NCI-H526 (cell line): ENCODE measurements around the gene FXYD2.
A peak's percentile ranks its signal among the peaks of the same experiment; 100 is the strongest.
"Not testable (repeated sequence)": the region's sequence is repeated elsewhere in the genome, so short reads cannot be mapped to it uniquely, and the experiment has no call there.

Experiments used
- DNase-seq, 2 experiments: peaks; one replicate each; lab custom pipeline; 2025; lab: John Stamatoyannopoulos, UW

FXYD2 gene

DNA sequence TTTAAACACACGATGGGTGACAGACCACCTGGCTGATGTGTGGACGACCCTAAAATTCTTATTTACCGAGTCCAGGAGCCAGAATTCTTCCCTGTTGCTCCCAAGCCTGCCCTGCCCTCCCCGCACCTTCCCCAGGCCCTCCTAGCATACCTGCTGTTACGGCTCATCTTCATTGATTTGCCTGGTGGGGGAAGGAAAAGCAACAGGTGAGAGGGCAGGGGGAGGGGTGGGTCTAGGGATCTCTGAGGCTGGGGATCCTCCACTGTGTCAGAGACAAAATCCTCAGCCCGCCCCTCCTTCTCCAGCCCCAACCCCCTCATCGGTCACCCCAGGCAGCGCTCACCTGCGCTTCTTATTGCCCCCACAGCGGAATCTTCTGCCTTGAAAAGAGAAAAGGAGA lies 4.0 kb downstream of the FXYD2 start:
- DNase-seq, result peak in 1 of 2 experiments; percentile 47

DNA sequence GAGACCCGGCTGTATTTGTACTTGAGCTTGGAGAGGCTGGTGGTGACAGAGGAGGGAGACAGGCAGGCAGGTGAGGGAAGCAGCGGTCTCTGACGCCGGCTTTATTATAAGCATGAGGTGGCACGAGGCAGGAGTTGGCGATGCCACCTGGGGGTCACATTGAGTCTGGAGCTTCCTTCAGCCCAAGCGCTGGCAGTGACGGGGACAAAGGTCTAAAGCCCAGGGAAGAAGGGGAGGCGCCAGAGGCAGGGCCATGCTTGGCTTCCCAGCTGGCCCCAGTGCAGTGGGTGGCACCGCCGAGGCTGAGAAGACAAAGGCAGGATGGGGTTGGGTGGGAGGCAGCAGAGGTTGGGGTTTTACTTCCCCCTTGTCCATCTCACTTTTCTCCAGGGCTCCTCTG lies 4.5 kb downstream of the FXYD2 start:
- DNase-seq, result peak; percentile 77 to 85

DNA sequence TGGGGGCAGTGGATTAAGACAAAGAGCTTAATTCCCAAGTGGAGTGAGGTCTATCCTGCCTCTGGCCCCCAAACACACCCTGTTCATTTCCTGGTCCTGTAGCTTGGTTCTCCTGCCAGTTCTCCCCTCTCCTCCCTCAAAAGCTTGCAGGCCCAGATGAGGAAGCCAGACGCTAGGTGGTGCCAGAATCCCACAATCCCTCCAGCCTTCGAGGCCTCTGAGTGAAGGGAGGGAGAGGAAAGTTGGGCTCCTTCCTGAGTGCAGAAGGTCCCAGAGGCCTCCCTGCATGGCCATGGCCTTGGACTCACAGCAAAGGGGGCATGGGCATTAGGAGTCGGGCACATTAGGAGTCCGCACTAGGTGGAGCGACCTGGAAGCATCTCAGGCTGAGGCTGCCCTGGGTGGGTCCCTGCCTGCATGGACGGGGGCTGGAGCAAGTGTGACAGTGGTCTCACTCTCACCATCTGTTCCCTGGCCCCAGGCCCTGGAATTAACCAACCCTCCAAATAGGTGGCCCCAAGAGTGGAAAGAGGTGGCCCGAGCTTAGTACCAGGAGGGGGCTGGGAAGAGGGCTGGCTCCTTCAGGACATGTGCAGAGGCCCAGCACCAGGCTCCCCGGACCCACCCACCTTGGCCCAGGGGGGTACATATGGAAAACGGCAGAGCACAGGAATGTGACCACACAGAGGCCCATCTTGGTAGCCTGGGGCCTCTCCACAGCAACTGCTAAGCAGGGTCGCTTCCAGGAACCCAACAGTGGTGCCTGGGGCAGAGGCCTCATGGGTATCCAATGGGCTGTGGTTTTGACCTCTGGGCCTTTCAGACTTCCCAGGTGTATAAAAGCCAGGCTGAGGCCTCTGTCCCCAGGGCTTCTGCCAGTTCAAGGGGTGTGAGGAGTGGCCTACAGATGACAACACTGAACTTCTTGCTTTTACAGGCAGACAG lies 5.2 kb downstream of the FXYD2 start:
- DNase-seq, result peak; percentile 90 to 99

DNA sequence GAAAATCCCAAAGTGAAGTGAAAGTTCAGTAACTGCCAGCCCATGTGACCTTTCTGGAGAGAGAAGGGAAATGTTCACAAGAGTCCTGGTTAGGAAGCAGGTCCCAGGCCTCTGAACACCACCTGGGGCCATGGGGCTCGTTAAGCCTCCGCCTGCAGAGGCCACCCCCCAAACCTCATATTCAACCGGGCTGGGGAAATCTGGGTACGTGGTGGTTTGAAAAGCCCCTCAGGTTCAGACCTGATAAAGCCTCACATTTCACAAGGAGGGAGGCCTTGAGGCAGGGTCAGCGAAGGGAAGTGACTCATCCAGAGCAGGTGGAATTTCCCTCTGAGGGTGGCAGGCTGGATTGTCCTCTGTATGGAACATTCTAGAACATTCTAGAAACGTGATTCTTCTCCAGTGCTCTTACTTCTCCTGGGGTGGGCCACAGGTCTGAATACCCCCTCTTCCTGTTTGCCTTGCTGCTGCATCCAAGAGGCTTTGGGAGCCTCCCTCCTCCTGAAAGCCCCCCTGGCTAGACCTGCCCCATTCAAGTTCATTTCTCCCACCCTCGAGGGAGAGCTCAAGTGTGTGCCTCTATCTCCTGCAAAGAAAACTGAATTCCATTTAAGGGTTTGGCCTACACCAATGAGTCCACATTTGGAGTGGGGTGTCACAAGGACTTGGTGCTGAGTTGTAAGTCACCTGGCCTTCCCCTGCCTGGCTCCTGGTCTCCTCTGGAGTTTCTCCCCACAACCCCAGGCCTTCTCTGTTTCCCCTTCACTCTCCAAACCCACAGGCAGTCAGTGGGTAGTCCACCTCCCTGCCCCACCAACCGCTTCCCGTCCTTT lies 6.3 kb downstream of the FXYD2 start:
- DNase-seq, result no peak

DNA sequence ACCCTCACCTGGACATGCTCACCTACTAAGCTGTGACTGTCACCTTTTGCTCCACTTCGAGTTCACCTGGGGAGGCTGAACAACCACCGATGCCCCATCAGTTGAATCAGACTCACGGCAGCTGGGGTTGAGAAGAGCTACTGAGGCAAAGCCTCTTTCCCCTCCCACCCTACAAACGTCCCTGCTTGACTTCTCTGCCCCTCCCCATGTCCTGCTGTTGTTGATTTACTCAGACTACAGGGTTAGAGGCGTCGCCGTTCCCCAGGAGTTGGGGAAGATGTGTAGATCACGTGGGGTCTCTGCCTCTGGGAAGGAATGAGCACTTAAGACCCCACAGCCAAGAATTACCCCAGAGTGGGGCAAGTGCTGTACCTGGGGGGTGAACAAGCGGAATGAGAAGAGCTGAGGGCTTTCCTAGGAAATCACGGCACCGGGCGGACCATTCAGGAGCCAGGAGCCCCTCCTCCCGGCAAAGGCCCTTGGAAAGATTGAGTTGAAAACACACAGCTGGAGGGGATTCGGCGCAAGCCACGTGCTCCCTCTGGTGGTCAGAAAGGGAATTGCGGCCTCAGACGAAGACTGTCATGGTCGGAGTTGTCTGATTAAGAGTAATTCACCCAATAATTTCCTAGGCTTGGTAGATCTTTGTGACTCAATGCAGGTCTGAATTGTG lies 7.0 kb downstream of the FXYD2 start:
- DNase-seq, result peak; percentile 72 to 95

DNA sequence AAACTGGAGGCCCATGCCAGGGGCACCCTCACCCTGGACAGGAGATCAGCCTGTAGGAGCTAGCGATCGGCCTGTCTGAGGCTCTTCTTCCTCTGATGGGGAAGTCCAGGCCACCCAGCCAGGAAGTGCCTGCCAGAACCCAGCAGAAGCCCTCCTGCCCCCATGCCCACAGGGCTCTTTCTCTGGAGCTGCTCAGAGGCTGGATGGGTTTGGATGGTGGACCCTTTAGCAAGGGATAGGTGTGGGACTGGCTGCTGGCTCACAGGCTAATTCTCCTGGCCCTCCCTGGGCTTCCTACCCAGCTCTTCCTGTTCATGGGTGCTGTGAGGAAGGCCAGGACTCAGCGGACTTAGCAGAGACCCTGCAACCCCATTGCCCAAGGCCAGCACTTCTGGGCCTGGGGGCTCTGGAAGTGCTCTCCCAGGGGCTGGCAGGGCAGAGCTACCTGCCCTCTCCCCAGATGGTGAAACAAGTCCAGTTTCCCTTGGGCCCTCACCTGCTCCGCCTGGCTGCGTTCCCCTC lies 7.6 kb downstream of the FXYD2 start:
- DNase-seq, result no peak

DNA sequence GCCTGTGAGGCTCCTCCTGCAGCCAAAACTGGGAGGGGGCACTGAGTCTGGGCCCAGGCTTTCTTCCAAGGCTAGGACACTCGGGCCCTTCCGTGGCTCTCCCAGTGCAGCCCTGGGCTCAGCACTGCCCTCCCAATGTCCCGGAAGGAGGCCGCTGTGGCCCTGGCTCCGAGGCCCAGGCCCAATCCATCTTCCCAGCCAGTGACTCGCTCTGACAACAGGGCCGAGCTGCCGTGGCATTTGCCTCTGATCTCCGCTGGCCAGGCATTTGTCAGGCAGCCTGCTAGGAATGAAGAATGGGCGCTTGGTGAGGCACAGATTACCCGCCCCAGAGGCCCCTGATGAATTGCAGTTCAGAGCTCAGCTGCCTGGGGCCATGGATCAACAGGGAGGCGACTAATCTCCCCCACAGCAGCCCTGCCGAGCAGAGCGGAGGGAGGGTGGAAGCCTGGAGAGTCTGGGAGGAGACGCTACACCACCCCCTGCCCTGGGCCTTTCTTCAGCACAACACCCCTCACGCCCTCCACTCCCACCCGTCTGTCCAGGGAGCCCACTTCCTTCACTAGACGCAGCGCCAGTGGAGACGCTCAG lies 8.3 kb downstream of the FXYD2 start:
- DNase-seq, result peak in 1 of 2 experiments; percentile 50

DNA sequence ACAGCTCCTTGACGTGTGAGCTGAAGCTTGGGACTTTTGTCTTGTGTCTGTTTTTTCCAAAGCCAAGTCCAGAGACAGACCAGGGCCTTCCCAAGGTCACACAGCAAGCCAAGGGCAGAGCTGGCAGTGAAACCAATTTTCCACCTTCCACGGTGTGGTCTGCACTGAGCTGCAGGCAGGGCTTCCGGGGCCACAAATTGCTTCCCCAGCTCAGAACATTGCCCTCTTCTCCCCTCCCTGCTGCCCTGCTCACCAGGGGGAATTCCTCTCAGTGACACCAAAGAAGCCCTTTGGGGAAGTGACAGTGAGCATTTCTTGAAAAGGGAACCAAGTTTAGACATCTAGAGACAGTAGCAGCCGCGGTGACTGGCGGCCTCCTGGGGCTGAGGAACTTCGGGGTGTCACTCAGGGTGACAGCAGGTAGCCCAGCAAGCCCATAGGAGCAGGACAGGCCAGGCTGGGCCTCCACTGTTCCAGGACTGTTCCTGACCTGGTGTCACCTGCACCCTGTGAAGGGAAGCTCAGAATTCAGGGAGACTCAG lies 9.2 kb downstream of the FXYD2 start:
- DNase-seq, result no peak

DNA sequence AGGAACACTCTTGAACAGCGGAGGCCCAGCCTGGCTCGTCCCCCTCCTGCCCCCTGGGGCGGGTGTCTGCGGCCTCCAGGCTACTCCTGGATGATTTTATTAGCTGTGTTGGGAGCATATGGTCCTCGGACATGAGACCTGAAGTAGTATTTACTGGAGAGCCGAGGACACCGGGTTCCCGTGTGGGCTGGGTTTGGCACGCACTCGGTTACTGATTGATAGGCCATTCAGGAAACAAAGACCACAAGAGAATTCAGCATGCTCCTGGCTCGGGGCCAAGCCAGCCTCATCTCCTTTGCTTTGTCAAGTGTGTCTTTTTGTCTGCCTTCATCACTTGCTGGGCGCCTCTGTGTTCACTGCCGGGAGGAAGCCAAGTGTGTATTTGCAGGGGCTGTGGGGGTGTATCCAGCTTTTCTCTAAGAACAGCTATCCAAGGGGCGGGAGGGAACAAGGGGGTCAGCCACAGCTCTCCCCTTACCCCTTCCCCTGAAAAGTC lies 9.7 kb downstream of the FXYD2 start:
- peak in 1 of 2 experiments; percentile 54 for DNase-seq

DNA sequence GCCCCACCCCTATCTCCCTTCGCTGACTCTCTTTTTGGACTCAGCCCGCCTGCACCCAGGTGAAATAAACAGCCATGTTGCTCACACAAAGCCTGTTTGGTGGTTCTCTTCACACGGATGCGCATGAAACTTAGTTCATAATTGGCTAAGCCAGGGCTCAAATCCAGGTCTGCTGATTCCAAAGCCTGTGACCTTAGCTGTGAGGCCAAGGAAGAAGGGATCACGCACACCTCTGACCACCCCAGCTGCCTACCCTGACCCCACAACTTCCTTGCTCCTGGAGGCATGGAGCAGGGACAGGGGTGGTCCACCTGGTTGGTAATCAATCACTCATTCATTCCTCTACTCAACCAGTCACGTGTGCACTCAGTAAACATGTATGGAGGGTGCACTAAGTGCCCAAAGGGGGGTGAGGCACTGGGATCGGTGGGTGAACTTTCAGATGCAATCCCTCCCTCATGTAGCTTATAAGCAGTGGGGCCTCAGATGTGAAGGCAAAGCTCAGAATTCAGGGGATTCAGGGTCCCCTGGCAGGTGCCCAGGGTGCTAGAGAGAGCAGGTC lies 10.3 kb downstream of the FXYD2 start:
- peak in 1 of 2 experiments; percentile 52 for DNase-seq

DNA sequence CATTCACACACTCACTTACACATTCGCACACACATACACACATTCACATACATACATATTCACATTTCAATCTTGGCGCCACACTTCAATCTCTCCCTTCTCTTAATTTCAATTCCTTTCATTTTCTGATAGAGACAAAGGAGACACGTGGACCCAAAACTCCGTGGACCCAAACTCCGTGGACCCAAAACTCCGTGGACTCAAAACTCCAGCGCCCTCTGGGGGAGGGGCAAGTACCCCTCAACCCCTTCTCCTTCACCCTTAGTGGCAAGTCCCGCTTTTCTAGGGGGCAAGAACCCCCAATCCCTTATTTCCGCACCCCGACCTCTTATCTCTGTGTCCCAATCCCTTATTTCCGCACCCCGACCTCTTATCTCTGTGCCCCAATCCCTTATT lies 14.5 kb downstream of the FXYD2 start:
- DNase-seq, result not testable (repeated sequence)

DNA sequence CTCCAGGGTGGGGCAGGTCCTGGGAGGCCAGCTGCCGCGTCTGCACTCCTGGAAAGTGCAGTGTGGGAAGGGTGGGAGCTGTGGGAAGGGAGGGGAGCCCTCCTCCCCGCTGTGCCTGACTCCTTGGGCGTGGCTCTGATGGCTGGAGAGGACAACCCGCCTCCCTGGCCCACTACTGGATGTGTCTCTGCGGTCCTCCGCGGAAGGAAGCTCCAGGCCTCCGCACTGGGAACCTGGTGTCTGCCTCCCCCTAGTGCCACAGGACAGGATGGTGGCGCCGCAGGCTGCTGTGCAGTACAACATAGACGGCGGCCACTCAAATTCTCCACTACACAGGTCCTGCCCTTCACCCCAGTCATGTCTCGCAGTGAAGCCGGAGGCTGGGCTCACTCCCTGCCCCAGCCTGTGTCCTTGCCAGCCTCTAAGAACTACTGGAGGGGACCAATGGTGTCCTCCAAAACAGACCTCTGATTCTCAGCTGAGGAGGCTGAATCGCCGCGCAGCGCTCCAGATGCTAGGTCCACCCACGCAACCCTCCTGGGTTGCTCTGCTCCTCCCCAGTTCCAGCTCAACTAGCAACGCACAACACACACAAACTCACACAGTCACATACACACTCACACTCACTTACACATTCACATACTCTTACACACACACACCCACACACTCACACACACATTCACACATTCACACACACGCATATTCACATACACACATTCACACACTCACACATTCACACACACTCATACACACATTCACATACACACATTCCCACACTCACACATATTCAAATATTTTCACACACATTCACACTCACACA lies 15.1 kb downstream of the FXYD2 start:
- DNase-seq, result peak; percentile 95 to 99

DNA sequence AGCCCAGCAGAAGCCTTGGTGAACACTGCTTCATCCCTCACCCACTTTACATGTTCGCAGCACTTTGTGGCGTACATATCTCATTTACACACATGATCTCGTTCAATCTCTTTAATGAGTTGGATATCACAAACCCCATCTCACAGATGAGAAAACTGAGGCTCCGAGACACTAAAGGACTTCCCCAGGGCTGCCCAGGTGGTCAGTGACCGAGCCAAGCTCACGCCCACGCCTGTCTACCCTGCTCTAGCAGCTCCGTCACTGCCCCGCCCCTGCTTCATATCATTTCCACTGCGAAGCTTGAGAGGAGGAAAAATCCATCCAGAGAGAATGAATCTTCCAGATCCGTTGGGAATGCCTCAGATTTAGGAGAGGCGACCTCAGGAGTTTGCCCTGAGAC lies 15.8 kb downstream of the FXYD2 start:
- DNase-seq, result peak in 1 of 2 experiments; percentile 76

DNA sequence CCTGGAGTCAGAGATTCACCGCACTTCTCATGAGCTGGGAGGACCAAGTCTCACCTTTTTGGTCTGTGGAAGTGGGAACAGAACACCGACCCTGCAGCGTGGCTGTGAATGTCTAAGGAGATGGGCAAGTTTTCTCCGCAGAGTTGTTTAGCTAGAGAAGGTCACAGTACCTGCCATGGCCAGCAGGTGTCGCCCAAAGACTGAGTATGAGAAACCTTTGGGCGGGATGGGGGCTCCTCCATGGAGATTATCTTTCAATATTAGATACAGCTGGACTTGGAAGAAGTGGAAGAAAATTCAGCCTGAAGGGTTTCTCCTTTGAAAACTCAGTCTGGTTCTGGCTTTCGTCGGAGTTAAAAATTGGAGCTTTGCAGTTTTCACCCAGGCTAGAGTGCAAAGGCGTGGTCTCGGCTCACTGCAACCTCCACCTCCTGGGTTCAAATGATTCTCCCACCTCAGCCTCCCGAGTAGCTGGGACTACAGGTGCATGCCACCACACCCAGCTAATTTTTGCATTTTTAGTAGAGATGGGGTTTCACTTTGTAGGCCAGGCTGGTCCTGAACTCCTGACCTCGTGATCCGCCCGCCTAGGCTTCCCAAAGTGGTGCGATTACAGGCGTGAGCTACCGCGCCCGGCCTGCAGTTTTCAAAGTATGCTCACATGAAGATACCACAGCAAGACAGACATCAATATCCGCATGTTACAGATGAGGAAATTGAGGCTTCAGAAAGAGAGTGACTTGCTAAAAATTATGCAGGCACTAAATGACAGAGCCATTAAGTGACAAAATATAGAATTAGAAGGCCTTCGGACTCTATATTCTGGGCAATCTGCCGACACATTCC lies 16.8 kb downstream of the FXYD2 start:
- DNase-seq, result peak; percentile 76 to 96

DNA sequence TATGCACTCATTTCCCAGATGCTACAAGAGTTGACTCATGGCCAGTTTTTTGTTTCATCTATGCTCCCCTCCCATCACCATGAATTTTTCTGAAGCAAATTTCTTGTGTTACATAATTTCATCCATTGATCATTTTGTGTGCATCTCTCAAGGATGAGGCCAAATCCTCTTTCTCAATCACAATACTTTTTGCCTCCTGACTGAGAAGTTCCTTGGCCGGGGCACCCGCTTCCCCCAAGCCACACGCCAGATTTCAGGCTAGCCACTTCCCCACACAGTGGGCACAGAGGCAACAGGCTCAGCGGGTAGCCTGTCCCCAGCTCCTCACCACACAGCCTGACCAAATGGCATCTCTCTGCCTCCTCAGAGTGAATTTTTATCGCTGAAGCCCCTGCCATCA lies 17.7 kb downstream of the FXYD2 start:
- DNase-seq, result no peak

DNA sequence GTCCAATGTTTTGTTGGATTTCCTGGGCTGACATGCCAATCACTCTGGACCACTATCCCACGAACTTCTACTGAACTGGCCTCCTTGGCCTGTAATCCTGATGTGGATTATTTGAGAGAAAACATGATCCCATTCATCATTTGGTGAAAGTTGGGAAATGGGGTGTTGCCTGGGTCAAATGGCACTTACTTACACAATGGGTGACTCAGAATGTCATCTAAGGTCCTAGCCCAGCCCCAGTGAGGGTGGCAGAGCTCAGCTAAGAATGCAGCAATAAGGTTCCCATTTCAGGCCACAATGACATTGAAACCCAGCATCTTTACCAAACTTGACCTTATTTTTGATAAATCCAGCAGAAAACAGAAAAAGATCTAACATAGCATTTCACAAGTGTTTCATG lies 19.5 kb downstream of the FXYD2 start:
- DNase-seq, result no peak

DNA sequence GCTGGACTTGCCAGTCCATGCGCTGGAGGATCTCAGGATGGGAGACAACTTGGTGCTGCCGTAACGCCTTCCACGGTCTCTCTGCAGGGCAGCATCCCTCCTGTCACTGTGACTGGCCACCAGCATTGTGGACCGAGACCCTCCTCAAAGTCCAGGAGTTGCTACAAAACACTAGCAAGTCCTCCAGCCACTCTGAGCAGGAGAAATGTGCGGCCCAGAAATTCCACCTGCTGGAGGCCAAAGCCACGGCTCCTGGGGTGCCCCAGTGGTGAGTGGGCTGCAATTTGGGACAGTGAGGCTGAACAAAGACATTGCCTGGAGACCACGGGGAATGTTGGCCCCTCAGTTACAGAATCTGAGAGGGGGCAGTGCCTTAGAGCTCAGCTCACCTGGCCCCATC lies 20.6 kb downstream of the FXYD2 start:
- no peak for DNase-seq

DNA sequence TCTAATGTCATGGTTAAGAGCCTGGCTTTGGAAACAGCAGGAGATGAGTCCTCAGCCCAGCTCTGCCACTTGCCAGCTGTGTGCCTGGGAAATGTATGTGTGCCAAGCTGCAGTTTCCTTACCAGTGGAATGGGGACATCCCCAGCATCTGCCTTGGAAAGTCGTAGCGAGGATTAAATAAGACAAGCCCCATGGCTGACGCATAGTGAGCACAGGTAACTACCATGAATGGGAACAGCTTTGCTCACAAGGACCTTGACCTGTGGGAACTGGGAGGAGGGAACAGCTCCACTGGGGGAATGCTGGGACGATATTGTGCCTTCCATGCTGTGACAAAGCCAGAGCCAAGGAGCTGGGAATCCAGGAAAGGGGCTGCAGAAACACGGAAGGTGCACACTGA lies 24.9 kb downstream of the FXYD2 start:
- peak; percentile 59 to 77 for DNase-seq
